AML-193 (cell line): ENCODE data around the gene MYO1E.
A peak's percentile ranks its signal among the peaks of the same experiment; 100 is the strongest.
"Not testable (repeated sequence)": the region's sequence is repeated elsewhere in the genome, so short reads cannot be mapped to it uniquely, and the experiment has no call there.

ENCODE experiments used
- DNase-seq, 2 experiments: peaks; one replicate each; lab custom pipeline; 2025; lab: John Stamatoyannopoulos, UW

Gene MYO1E

GRCh38 chr15:59131969-59132562, 240.6 kb downstream of the MYO1E start:
- DNase-seq = no peak

GRCh38 chr15:59131456-59131855, 241.2 kb downstream of the MYO1E start:
- no peak for DNase-seq

GRCh38 chr15:59127255-59127654, 245.4 kb downstream of the MYO1E start:
- DNase-seq = not testable (repeated sequence)

- DNase-seq = not testable (repeated sequence)
Measured at GRCh38 chr15:59125683-59126082, 247.0 kb downstream of the MYO1E start.

GRCh38 chr15:59124261-59124660, 248.4 kb downstream of the MYO1E start:
- no peak for DNase-seq

- no peak for DNase-seq
Measured at GRCh38 chr15:59120937-59121336, 251.7 kb downstream of the MYO1E start.

- DNase-seq = no peak
Measured at GRCh38 chr15:59119625-59120024, 253.0 kb downstream of the MYO1E start.

GRCh38 chr15:59116771-59117170, 255.9 kb downstream of the MYO1E start:
- DNase-seq = no peak

GRCh38 chr15:59116141-59116540, 256.5 kb downstream of the MYO1E start:
- DNase-seq = no peak

- no peak for DNase-seq
Measured at GRCh38 chr15:59115047-59115446, 257.6 kb downstream of the MYO1E start.

- no peak for DNase-seq
Measured at GRCh38 chr15:59111251-59111650, 261.4 kb downstream of the MYO1E start.

GRCh38 chr15:59105854-59106253, 266.8 kb downstream of the MYO1E start:
- DNase-seq = peak in 1 of 2 experiments; percentile 6

GRCh38 chr15:59104912-59105732, 267.5 kb downstream of the MYO1E start, which contains the start of gene CCNB2:
Gene CCNB2, plus strand, starts transcription at chr15:59105146. Its CDS starts 123 bp downstream, at chr15:59105269.
- peak; percentile 94 to 97 for DNase-seq

GRCh38 chr15:59104602-59104911, 268.1 kb downstream of the MYO1E start:
- no peak for DNase-seq

GRCh38 chr15:59099162-59099685, 273.4 kb downstream of the MYO1E start:
- DNase-seq = no peak

GRCh38 chr15:59096429-59096828, 276.2 kb downstream of the MYO1E start:
- no peak for DNase-seq

GRCh38 chr15:59094077-59094476, 278.6 kb downstream of the MYO1E start:
- DNase-seq = no peak

- no peak for DNase-seq
Measured at GRCh38 chr15:59087731-59088130, 284.9 kb downstream of the MYO1E start.
